DOHH2 (cell line): ENCODE data around the gene GLDC.

Experiments used
- EZH2phosphoT487 ChIP-seq: fragments of 200-600 bp; sonication (generic); IDR thresholded peaks from 2 replicates; pipeline ENCODE4 v1.6.1; 2017; ENCODE audit warnings: borderline replicate concordance, mild to moderate bottlenecking, antibody characterized with exemption, low read length, moderate library complexity, mixed read lengths
- TF ChIP-seq, protein P1 (sequence below): fragments of 200-600 bp; sonication (generic); IDR thresholded peaks from one replicate; pipeline ENCODE4 v1.5.1; 2014; ENCODE audit warnings: antibody characterized with exemption, mild to moderate bottlenecking, low read depth, low read length; ENCODE audit not compliant: poor library complexity, severe bottlenecking

DNA sequence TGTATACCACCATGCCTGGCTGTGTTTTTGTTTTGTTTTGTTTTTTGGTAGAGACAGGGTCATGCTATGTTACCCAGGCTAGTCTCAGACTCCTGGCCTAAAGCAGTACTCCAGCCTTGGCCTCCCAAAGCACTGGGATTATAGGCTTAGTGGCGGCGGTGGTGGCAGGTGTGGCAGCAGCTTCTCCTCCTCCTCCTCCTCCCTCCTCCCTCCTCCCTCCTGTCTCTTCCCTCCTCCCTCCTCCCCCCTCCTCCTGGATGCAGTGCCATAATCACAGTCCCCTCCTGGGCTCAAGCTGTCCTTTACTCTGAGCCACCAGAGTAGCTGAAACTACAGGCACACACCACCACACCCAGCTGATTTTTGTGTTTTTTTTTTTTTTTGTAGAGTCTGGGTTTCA, 161.3 kb downstream of the GLDC start:
- TF ChIP-seq, protein P1, sequence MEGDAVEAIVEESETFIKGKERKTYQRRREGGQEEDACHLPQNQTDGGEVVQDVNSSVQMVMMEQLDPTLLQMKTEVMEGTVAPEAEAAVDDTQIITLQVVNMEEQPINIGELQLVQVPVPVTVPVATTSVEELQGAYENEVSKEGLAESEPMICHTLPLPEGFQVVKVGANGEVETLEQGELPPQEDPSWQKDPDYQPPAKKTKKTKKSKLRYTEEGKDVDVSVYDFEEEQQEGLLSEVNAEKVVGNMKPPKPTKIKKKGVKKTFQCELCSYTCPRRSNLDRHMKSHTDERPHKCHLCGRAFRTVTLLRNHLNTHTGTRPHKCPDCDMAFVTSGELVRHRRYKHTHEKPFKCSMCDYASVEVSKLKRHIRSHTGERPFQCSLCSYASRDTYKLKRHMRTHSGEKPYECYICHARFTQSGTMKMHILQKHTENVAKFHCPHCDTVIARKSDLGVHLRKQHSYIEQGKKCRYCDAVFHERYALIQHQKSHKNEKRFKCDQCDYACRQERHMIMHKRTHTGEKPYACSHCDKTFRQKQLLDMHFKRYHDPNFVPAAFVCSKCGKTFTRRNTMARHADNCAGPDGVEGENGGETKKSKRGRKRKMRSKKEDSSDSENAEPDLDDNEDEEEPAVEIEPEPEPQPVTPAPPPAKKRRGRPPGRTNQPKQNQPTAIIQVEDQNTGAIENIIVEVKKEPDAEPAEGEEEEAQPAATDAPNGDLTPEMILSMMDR, result no peak
- TF ChIP-seq EZH2phosphoT487, result no peak
